HepG2 (cell line): ENCODE results near the gene SULT2B1. TPM values are rescaled to one million over a fixed set of nuclear protein-coding genes. Genes with fewer than 3 reads are reported as not detected.

Source experiments
- AKAP8 ChIP-seq: sonication (generic); formaldehyde crosslinking; IDR thresholded peaks from 2 replicates; pipeline ENCODE4 v1.5.1; 2020; ENCODE audit warnings: mild to moderate bottlenecking, missing genetic modification reagents
- ATF1 ChIP-seq: IDR thresholded peaks from 2 replicates; pipeline ENCODE4 v1.6.1; 2016; ENCODE audit warnings: mild to moderate bottlenecking, control low read depth
- ATRX ChIP-seq: sonication (generic); formaldehyde crosslinking; IDR thresholded peaks from 2 replicates; pipeline ENCODE4 v1.4.0; 2020; ENCODE audit warnings: missing genetic modification reagents, borderline replicate concordance
- ESRRA ChIP-seq: sonication (generic); formaldehyde crosslinking; IDR thresholded peaks from 2 replicates; pipeline ENCODE4 v1.5.1; 2020; ENCODE audit warnings: mild to moderate bottlenecking, low read depth, missing genetic modification reagents
- FUBP1 ChIP-seq: sonication (generic); formaldehyde crosslinking; IDR thresholded peaks from 2 replicates; pipeline ENCODE4 v1.5.1; 2020; ENCODE audit warnings: missing genetic modification reagents, mild to moderate bottlenecking, borderline replicate concordance
- IKZF1 ChIP-seq: fragments of 450-650 bp; IDR thresholded peaks from 2 replicates; pipeline ENCODE4 v1.7.1; 2016
- IKZF4 ChIP-seq: sonication (generic); formaldehyde crosslinking; IDR thresholded peaks from 2 replicates; pipeline ENCODE4 v1.5.1; 2020; ENCODE audit warnings: borderline replicate concordance, mild to moderate bottlenecking, low read depth, missing genetic modification reagents; ENCODE audit errors: not compliant biosample characterization
- MXD1 ChIP-seq: sonication (generic); formaldehyde crosslinking; IDR thresholded peaks from 2 replicates; pipeline ENCODE4 v1.4.0; 2020; ENCODE audit warnings: mild to moderate bottlenecking, missing genetic modification reagents
- MXD3 ChIP-seq: IDR thresholded peaks from 2 replicates; pipeline ENCODE4 v1.6.1; 2016; ENCODE audit warnings: mild to moderate bottlenecking, missing biosample characterization, missing genetic modification reagents
- NFKBIZ ChIP-seq: IDR thresholded peaks from 2 replicates; pipeline ENCODE4 v1.6.1; 2018; ENCODE audit warnings: missing genetic modification reagents, missing compliant biosample characterization
- PCBP1 ChIP-seq: fragments of 200-400 bp; formaldehyde crosslinking; IDR thresholded peaks from 2 replicates; pipeline ENCODE4 v1.6.1; 2017; ENCODE audit warnings: mild to moderate bottlenecking, low read depth, low read length, borderline replicate concordance
- PLRG1 ChIP-seq: fragments of 450-650 bp; conservative IDR thresholded peaks from 2 replicates; pipeline ENCODE4 v1.6.1; 2016
- PLSCR1 ChIP-seq: sonication (generic); formaldehyde crosslinking; IDR thresholded peaks from 2 replicates; pipeline ENCODE4 v1.5.0; 2020; ENCODE audit warnings: missing genetic modification reagents, mild to moderate bottlenecking, borderline replicate concordance
- RARA ChIP-seq: IDR thresholded peaks from 2 replicates; pipeline ENCODE4 v1.6.1; 2016; ENCODE audit warnings: missing genetic modification reagents, missing compliant biosample characterization
- SP140L ChIP-seq: sonication (generic); formaldehyde crosslinking; IDR thresholded peaks from 2 replicates; pipeline ENCODE4 v1.4.0; 2020; ENCODE audit warnings: missing genetic modification reagents, borderline replicate concordance
- TEAD3 ChIP-seq: optimal IDR thresholded peaks from 2 replicates; pipeline ENCODE3; 2016; ENCODE audit warnings: borderline replicate concordance
- TFAP4 ChIP-seq: sonication (generic); IDR thresholded peaks from 2 replicates; pipeline ENCODE4 v1.6.1; 2016; ENCODE audit warnings: low read depth, borderline replicate concordance
- ZBTB42 ChIP-seq: sonication (generic); formaldehyde crosslinking; IDR thresholded peaks from 2 replicates; pipeline ENCODE4 v1.5.0; 2020; ENCODE audit warnings: mild to moderate bottlenecking, missing genetic modification reagents
- ZFP36 ChIP-seq: fragments of 150-350 bp; IDR thresholded peaks from 2 replicates; pipeline ENCODE4 v1.6.1; 2018; ENCODE audit warnings: borderline replicate concordance, low read length, low read depth; ENCODE audit not compliant: partially characterized antibody
- ZNF207 ChIP-seq: fragments of 450-650 bp; IDR thresholded peaks from 2 replicates; pipeline ENCODE4 v1.6.1; 2016; ENCODE audit warnings: antibody characterized with exemption, borderline replicate concordance
- ZNF256 ChIP-seq: sonication (generic); formaldehyde crosslinking; conservative IDR thresholded peaks from 2 replicates; pipeline ENCODE4 v1.4.0; 2020; ENCODE audit warnings: missing genetic modification reagents
- ZNF354B ChIP-seq: sonication (generic); formaldehyde crosslinking; IDR thresholded peaks from 2 replicates; pipeline ENCODE4 v1.8.0; 2022; ENCODE audit warnings: mild to moderate bottlenecking, missing genetic modification reagents
- ZNF547 ChIP-seq: sonication (generic); formaldehyde crosslinking; IDR thresholded peaks from 2 replicates; pipeline ENCODE4 v1.5.1; 2020; ENCODE audit warnings: mild to moderate bottlenecking, missing genetic modification reagents
- ZNF577 ChIP-seq: sonication (generic); formaldehyde crosslinking; IDR thresholded peaks from 2 replicates; pipeline ENCODE4 v1.4.0; 2020; ENCODE audit warnings: mild to moderate bottlenecking, low read depth, missing genetic modification reagents, borderline replicate concordance
- ZNF652 ChIP-seq: IDR thresholded peaks from 2 replicates; pipeline ENCODE4 v1.6.1; 2016; ENCODE audit warnings: low read depth, borderline replicate concordance
- ZNF775 ChIP-seq: sonication (generic); formaldehyde crosslinking; IDR thresholded peaks from 2 replicates; pipeline ENCODE4 v1.4.0; 2020; ENCODE audit warnings: missing genetic modification reagents, mild to moderate bottlenecking, moderate library complexity, borderline replicate concordance
- ZNF790 ChIP-seq: sonication (generic); formaldehyde crosslinking; IDR thresholded peaks from 2 replicates; pipeline ENCODE4 v1.8.0; 2022; ENCODE audit warnings: missing genetic modification reagents, mild to moderate bottlenecking, borderline replicate concordance
- polyA plus RNA-seq, 8 experiments: library from polyadenylated mRNA; depleted of rRNA in 3 of 8; stranded (reverse) in 7 of 8; unstranded in 1 of 8; fragments of >200 nt; fragmentation: Illumina TruSeq in 4 of 8; extraction: Trizol in 4 of 8; gene quantifications; 2 replicates each; pipeline versions ENCODE4 v1.2.1 to v1.2.3, GENCODE V29; 2011 to 2016; ENCODE audit warnings: low read depth in 4 of 8, missing spikeins in 1 of 8, mixed read lengths in 1 of 8; ENCODE audit not compliant: insufficient read depth in 1 of 8
- total RNA-seq, 5 experiments: library from RNA; depleted of rRNA; stranded (reverse); fragments of >200 nt; fragmentation: Illumina TruSeq; extraction: Trizol; gene quantifications; 2 replicates each; pipeline ENCODE4 v1.2.3, GENCODE V29; 2016; ENCODE audit warnings: low read depth in 1 of 5

The SULT2B1 gene
- total and polyA plus RNA-seq, 2 of the 13 experiments (the other 11 are each of a cell fraction or from before 2014, with no cell fraction given): 0.13 TPM; not detected in 1

GRCh38 chr19:48634424-48635262 lies 82.7 kb downstream of the SULT2B1 start (continued):
- TF ChIP-seq TEAD3 (CRISPR knock-in tag): peak; percentile 98
- TF ChIP-seq FUBP1 (CRISPR knock-in tag): no peak
- no peak for TF ChIP-seq ZNF775 (CRISPR knock-in tag)
- no peak for TF ChIP-seq ZNF207
- TF ChIP-seq IKZF4 (CRISPR knock-in tag): no peak
- no peak for TF ChIP-seq PLRG1
- no peak for TF ChIP-seq ESRRA (CRISPR knock-in tag)
- TF ChIP-seq PLSCR1: no peak
- TF ChIP-seq NFKBIZ (CRISPR knock-in tag): no peak
- no peak for TF ChIP-seq ATRX (CRISPR knock-in tag)
- no peak for TF ChIP-seq ZNF547
- peak; percentile 95 for TF ChIP-seq RARA (CRISPR knock-in tag)
- TF ChIP-seq MXD3: peak; percentile 82
- 0 out of 2 replicates have a peak, but pooled peaks have one; percentile 21 for TF ChIP-seq PCBP1
- 0 out of 2 replicates have a peak, but pooled peaks have one; percentile 48 for TF ChIP-seq ZNF790 (CRISPR knock-in tag)
- TF ChIP-seq TFAP4: peak; percentile 40; the same call in 1 of the 2 replicates
- no peak for TF ChIP-seq ZNF652 (CRISPR knock-in tag)
- TF ChIP-seq ZNF577 (CRISPR knock-in tag): no peak
- no peak for TF ChIP-seq SP140L (CRISPR knock-in tag)
- TF ChIP-seq ZNF354B (CRISPR knock-in tag): no peak
- TF ChIP-seq ZFP36: no peak
- no peak for TF ChIP-seq ATF1 (CRISPR knock-in tag)
- TF ChIP-seq IKZF1: no peak
- no peak for TF ChIP-seq AKAP8
- no peak for TF ChIP-seq ZNF256 (CRISPR knock-in tag)
- no peak for TF ChIP-seq ZBTB42
- TF ChIP-seq MXD1 (CRISPR knock-in tag): no peak
